AG09319 (cell line): Measurements from ENCODE around the gene ATP7B.
"Not testable (repeated sequence)": the region's sequence is repeated elsewhere in the genome, so short reads cannot be mapped to it uniquely, and the experiment has no call there.

Experiments
- DNase-seq: peaks from one replicate; pipeline ENCODE4 v3.0.0-alpha.2; 2010; ENCODE audit warnings: low read depth; ENCODE audit errors: extremely low read depth
- CTCF ChIP-seq: IDR thresholded peaks from 2 replicates; pipeline ENCODE4 v1.5.1; 2011; ENCODE audit warnings: low read depth, mild to moderate bottlenecking, inconsistent platforms, low read length, moderate library complexity

The ATP7B gene

GRCh38 chr13:51912511-51913225, 98.6 kb downstream of the ATP7B start:
- no peak for TF ChIP-seq CTCF
- DNase-seq: no peak

- no peak for TF ChIP-seq CTCF
- no peak for DNase-seq
Observed at GRCh38 chr13:51912091-51912490, 99.2 kb downstream of the ATP7B start.

GRCh38 chr13:51910508-51910907, 100.7 kb downstream of the ATP7B start:
- no peak for DNase-seq
- no peak for TF ChIP-seq CTCF

GRCh38 chr13:51909265-51909664, 102.0 kb downstream of the ATP7B start:
- not testable (repeated sequence) for DNase-seq

- DNase-seq: no peak
- no peak for TF ChIP-seq CTCF
Observed at GRCh38 chr13:51907040-51907732, 104.1 kb downstream of the ATP7B start.

GRCh38 chr13:51906581-51906980, 104.7 kb downstream of the ATP7B start:
- no peak for TF ChIP-seq CTCF
- DNase-seq: no peak

GRCh38 chr13:51905787-51906186, 105.5 kb downstream of the ATP7B start:
- no peak for TF ChIP-seq CTCF
- DNase-seq: no peak
